Measurements from ENCODE around the gene TRPM3. TPM values are rescaled to one million over a fixed set of nuclear protein-coding genes. Genes with fewer than 3 reads are reported as not detected.
"Not testable (repeated sequence)": the region's sequence is repeated elsewhere in the genome, so short reads cannot be mapped to it uniquely, and the experiment has no call there.

Gene TRPM3
- total and polyA plus RNA-seq, 7 experiments from 2014 or later, result not detected

DNA sequence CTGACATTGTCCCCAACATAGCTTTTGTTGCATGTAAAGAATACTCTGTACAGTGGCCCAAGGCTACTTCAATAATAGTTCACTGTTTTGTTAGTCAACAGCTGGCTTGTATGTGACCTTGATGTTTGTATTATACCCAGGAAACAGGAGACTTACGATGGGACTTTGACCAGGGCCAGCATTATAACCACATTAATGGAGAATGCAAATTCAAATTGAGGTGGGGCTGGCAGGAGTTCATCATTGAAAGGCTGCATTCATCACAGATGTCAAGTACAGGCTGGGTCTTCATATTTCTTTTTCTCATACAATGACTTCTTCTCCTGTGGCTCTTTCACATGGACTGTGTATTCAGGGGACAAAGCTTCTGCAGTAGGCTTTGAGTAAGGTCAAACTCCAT is 414.6 kb downstream of the TRPM3 start:
- not testable (repeated sequence) for H3K27ac ChIP-seq (ENCODE audit: low read depth, low read length); DNase-seq; H3K4me1 ChIP-seq (ENCODE audit: control insufficient read depth in 2 of 2, insufficient read depth in 2 of 2, low read length in 2 of 2)

DNA sequence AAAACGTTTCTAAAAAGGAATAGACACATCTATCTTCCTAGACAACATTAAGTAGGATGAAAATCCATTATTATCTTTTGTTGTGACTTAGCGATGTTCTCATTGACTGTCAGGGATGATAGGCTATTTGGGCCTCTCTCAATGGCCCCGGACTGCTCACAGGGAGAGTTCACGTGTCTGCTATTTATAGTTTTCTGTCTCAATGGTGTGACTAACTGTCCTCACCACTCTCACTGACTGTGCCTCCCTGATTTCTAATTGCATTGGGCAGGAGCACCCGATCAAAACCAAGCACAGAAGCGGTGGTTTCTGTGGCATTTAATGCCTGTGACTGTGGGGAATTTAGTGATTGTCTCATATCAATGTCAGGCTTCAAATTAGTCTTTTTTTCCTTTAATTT is 420.3 kb downstream of the TRPM3 start:
- H3K27ac Mint-ChIP-seq, result no peak overlapping the region
- H3K36me3 ChIP-seq (ENCODE audit: control insufficient read depth in 2 of 3, insufficient read depth in 3 of 3, low read length in 3 of 3), result no peaks in the 10 kb centered on the region

More for the DNA sequence above, 414.6 kb downstream of the TRPM3 start:
- intact Hi-C loops (cut with micrococcal nuclease); CTCF ChIA-PET; H3K36me3 ChIP-seq (ENCODE audit: control insufficient read depth in 2 of 3, insufficient read depth in 3 of 3, low read length in 3 of 3); H3K27me3 ChIP-seq (ENCODE audit: control insufficient read depth in 2 of 2, insufficient read depth in 2 of 2, low read length in 2 of 2); H3K9me3 Mint-ChIP-seq; POLR2A ChIA-PET; H3K27me3 Mint-ChIP-seq; H3K27ac Mint-ChIP-seq; H3K4me3 Mint-ChIP-seq; H3K36me3 Mint-ChIP-seq; H3K4me3 ChIP-seq (ENCODE audit: low read length); ATAC-seq; H3K4me1 Mint-ChIP-seq; H3K9me3 ChIP-seq (ENCODE audit: control insufficient read depth in 2 of 3, low read length in 3 of 3): not testable (repeated sequence)

DNA sequence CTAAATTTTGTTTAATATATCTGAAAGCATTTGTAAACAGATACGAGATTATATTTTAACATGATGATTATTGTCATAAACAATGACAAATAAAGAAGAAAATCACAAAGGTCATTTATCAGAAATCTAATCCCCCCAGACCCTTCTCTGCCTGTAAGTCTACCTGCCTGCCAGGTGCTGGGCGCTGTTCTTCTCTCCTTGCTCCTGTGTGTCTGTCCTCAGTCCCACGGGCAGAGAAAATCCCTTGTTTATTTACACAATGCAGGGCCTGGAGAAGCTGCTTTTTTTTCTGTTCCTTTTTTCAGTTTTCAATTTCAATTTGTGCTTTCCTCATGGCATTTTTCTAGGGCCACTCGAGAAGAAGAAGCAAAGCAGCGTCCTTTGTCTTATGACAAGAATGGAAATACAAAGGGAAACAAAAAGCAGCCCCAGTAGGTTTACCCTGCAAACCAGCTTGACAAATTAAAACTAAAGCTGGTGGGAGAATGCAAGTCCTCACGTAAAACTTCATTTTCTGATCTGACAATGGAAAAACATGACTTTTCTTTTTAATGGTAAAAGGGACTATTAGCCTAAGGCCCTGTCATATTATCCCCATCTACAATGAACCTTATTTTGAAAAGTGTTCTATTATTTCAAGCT is 424.6 kb downstream of the TRPM3 start:
- intact Hi-C loops (cut with micrococcal nuclease), result no loop called here
- no peak overlapping the region for H3K4me3 ChIP-seq (ENCODE audit: low read length)
- H3K27me3 Mint-ChIP-seq, result peaks cover 5 to 17% (median 8%) of the 10 kb centered on the region in 5 donors
- H3K27me3 ChIP-seq (ENCODE audit: control insufficient read depth in 2 of 2, insufficient read depth in 2 of 2, low read length in 2 of 2), result no peaks in the 10 kb centered on the region
- H3K4me1 ChIP-seq (ENCODE audit: control insufficient read depth in 2 of 2, insufficient read depth in 2 of 2, low read length in 2 of 2), result no peaks in the 10 kb centered on the region
- no peak overlapping the region for H3K27ac Mint-ChIP-seq
- H3K36me3 ChIP-seq (ENCODE audit: control insufficient read depth in 2 of 3, insufficient read depth in 3 of 3, low read length in 3 of 3), result no peaks in the 10 kb centered on the region
- H3K36me3 Mint-ChIP-seq, result no peaks in the 10 kb centered on the region
- CTCF ChIA-PET, result interaction anchor here (0.6 kb wide), 1 partner anchor 339 kb away, joined by 4 read pairs; no protein-coding TSS in a partner anchor
- H3K4me3 Mint-ChIP-seq, result no peak overlapping the region
- H3K9me3 ChIP-seq (ENCODE audit: control insufficient read depth in 2 of 3, low read length in 3 of 3), result no peaks in the 10 kb centered on the region
- POLR2A ChIA-PET, result no interaction called here
- H3K27ac ChIP-seq (ENCODE audit: low read depth, low read length), result no peak overlapping the region
- ATAC-seq (no peak), DNase-seq (no peak)
- peaks cover 0 to 5% (median 0%) of the 10 kb centered on the region in 11 donors for H3K9me3 Mint-ChIP-seq
- no peaks in the 10 kb centered on the region for H3K4me1 Mint-ChIP-seq

More for the DNA sequence above, 420.3 kb downstream of the TRPM3 start:
- CTCF ChIA-PET, result no interaction called here
- H3K4me1 Mint-ChIP-seq, result no peaks in the 10 kb centered on the region
- H3K27ac ChIP-seq (ENCODE audit: low read depth, low read length), result no peak overlapping the region
- intact Hi-C loops (cut with micrococcal nuclease), result no loop called here
- H3K27me3 ChIP-seq (ENCODE audit: control insufficient read depth in 2 of 2, insufficient read depth in 2 of 2, low read length in 2 of 2), result no peaks in the 10 kb centered on the region
- no peaks in the 10 kb centered on the region for H3K4me1 ChIP-seq (ENCODE audit: control insufficient read depth in 2 of 2, insufficient read depth in 2 of 2, low read length in 2 of 2)
- POLR2A ChIA-PET, result no interaction called here
- H3K4me3 ChIP-seq (ENCODE audit: low read length), result no peak overlapping the region
- H3K9me3 ChIP-seq (ENCODE audit: control insufficient read depth in 2 of 3, low read length in 3 of 3), result no peaks in the 10 kb centered on the region
- no peaks in the 10 kb centered on the region for H3K9me3 Mint-ChIP-seq
- ATAC-seq, result no peak
- H3K4me3 Mint-ChIP-seq, result no peak overlapping the region
- no peaks in the 10 kb centered on the region for H3K27me3 Mint-ChIP-seq
- no peak for DNase-seq
- no peaks in the 10 kb centered on the region for H3K36me3 Mint-ChIP-seq

DNA sequence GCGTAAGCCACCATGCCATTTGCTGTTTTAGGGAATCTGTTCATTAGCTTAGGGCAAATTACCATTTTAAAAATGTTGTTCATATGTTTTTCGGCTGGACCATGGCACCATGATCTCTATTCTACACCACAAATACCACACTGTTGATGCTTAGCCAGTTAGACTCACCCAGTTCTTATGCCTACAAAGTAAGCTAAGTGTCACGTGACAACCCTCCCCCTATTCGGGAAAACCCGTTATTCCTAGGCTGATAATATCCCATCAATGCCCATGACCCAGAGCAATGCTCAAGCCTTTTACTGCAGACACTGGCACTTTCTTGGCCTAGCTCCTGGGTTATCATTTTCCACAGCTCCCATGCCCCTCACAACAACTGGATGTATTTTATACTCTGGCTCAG is 426.7 kb downstream of the TRPM3 start:
- POLR2A ChIA-PET, result no interaction called here
- peaks cover 0 to 5% (median 0%) of the 10 kb centered on the region in 11 donors for H3K9me3 Mint-ChIP-seq
- no peaks in the 10 kb centered on the region for H3K36me3 ChIP-seq (ENCODE audit: control insufficient read depth in 2 of 3, insufficient read depth in 3 of 3, low read length in 3 of 3)

DNA sequence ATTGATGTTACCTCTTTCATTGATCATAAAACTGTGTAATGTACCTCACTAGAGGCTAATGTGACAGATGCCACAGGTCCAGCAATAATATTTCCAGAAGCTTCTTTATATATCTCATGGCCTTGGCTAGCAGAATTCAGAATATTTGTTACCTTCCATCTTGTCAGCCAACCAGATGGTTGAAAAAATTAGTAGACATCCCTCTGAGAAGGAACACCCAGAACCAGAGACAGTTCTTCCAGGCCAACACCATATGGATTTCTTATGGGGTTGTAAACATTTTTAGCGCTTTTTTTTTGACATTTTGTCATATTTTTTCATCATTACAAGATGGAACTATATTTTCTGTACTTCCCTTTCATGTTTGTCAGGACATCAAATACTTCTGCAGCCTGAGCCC is 428.2 kb downstream of the TRPM3 start:
- Histone ChIP-seq H3K9me3 (ENCODE audit: control insufficient read depth in 2 of 3, low read length in 3 of 3) (no peaks in the 10 kb centered on the region), H3K36me3 (ENCODE audit: control insufficient read depth in 2 of 3, insufficient read depth in 3 of 3, low read length in 3 of 3) (no peaks in the 10 kb centered on the region), H3K4me1 (ENCODE audit: control insufficient read depth in 2 of 2, insufficient read depth in 2 of 2, low read length in 2 of 2) (no peaks in the 10 kb centered on the region), H3K27ac (ENCODE audit: low read depth, low read length) (no peak overlapping the region), H3K27me3 (ENCODE audit: control insufficient read depth in 2 of 2, insufficient read depth in 2 of 2, low read length in 2 of 2) (no peaks in the 10 kb centered on the region), H3K4me3 (ENCODE audit: low read length) (no peak overlapping the region)
- no peaks in the 10 kb centered on the region for H3K36me3 Mint-ChIP-seq
- peaks cover 13 to 29% (median 27%) of the 10 kb centered on the region in 5 donors for H3K27me3 Mint-ChIP-seq
- H3K27ac Mint-ChIP-seq, result no peak overlapping the region
- intact Hi-C loops (cut with micrococcal nuclease), result no loop called here
- ATAC-seq (no peak), DNase-seq (no peak)
- POLR2A ChIA-PET, result no interaction called here
- H3K4me3 Mint-ChIP-seq, result no peak overlapping the region
- peaks cover 0 to 5% (median 0%) of the 10 kb centered on the region in 11 donors for H3K9me3 Mint-ChIP-seq
- H3K4me1 Mint-ChIP-seq, result no peaks in the 10 kb centered on the region
- CTCF ChIA-PET, result no interaction called here

More for the DNA sequence above, 426.7 kb downstream of the TRPM3 start:
- no peaks in the 10 kb centered on the region for H3K27me3 ChIP-seq (ENCODE audit: control insufficient read depth in 2 of 2, insufficient read depth in 2 of 2, low read length in 2 of 2)
- H3K4me1 ChIP-seq (ENCODE audit: control insufficient read depth in 2 of 2, insufficient read depth in 2 of 2, low read length in 2 of 2), result no peaks in the 10 kb centered on the region
- no peak for DNase-seq
- Mint-ChIP-seq H3K27me3 (peaks cover 10 to 20% (median 17%) of the 10 kb centered on the region in 5 donors), H3K4me1 (no peaks in the 10 kb centered on the region), H3K36me3 (no peaks in the 10 kb centered on the region), H3K4me3 (no peak overlapping the region), H3K27ac (no peak overlapping the region)
- H3K4me3 ChIP-seq (ENCODE audit: low read length), result no peak overlapping the region
- H3K9me3 ChIP-seq (ENCODE audit: control insufficient read depth in 2 of 3, low read length in 3 of 3), result no peaks in the 10 kb centered on the region
- intact Hi-C loops (cut with micrococcal nuclease), result no loop called here
- no peak for ATAC-seq
- CTCF ChIA-PET, result no interaction called here
- H3K27ac ChIP-seq (ENCODE audit: low read depth, low read length), result no peak overlapping the region

DNA sequence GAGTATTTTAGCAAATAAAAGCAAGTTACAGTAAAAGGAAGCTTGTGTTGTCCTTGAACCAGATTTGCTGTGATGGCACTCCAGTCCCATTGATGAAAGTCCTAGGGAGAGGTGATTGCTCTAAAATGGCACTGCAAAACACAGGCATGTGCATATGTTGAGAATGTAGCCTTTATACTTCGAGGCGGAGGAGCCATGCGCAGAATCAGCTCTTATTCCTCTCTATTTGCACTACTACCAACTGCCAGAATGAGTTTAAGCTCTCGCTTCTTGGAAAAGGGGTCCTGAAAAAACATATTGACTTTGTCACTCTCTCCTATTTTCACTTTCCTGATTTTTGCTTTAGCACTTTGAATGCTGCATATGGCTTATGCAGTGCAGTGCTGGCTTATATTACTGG is 429.0 kb downstream of the TRPM3 start:
- ChIA-PET POLR2A (no interaction called here), CTCF (no interaction called here)
- Mint-ChIP-seq H3K9me3 (peaks cover 0 to 5% (median 0%) of the 10 kb centered on the region in 11 donors), H3K4me3 (no peak overlapping the region), H3K4me1 (no peaks in the 10 kb centered on the region), H3K27ac (no peak overlapping the region), H3K36me3 (no peaks in the 10 kb centered on the region), H3K27me3 (peaks cover 13 to 35% (median 33%) of the 10 kb centered on the region in 5 donors)
- ATAC-seq (no peak), DNase-seq (no peak)
- H3K9me3 ChIP-seq (ENCODE audit: control insufficient read depth in 2 of 3, low read length in 3 of 3), result no peaks in the 10 kb centered on the region
- no peaks in the 10 kb centered on the region for H3K27me3 ChIP-seq (ENCODE audit: control insufficient read depth in 2 of 2, insufficient read depth in 2 of 2, low read length in 2 of 2)
- H3K4me3 ChIP-seq (ENCODE audit: low read length), result no peak overlapping the region
- H3K4me1 ChIP-seq (ENCODE audit: control insufficient read depth in 2 of 2, insufficient read depth in 2 of 2, low read length in 2 of 2), result no peaks in the 10 kb centered on the region
- no peaks in the 10 kb centered on the region for H3K36me3 ChIP-seq (ENCODE audit: control insufficient read depth in 2 of 3, insufficient read depth in 3 of 3, low read length in 3 of 3)
- intact Hi-C loops (cut with micrococcal nuclease), result no loop called here
- no peak overlapping the region for H3K27ac ChIP-seq (ENCODE audit: low read depth, low read length)

DNA sequence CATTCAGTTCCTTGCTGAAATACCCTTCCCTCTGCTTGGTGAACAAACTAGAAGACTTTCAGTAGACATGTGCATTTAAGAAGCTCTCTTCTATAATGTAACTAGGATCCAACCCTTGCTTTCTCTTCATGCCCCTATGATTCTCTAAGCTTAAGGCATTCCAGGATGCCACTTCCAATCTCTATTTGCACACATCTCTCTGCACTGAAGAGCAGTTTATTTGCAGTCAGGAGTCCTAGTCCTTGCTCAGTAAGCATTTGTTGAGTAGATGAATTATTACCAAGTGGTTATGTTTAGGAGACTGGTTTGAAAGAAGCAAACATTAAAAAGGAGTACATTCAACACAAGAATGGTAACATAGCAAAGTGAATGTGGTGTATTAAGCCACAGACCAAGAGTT is 432.7 kb downstream of the TRPM3 start:
- Histone ChIP-seq H3K27ac (ENCODE audit: low read depth, low read length) (no peak overlapping the region), H3K36me3 (ENCODE audit: control insufficient read depth in 2 of 3, insufficient read depth in 3 of 3, low read length in 3 of 3) (no peaks in the 10 kb centered on the region), H3K9me3 (ENCODE audit: control insufficient read depth in 2 of 3, low read length in 3 of 3) (no peaks in the 10 kb centered on the region), H3K4me1 (ENCODE audit: control insufficient read depth in 2 of 2, insufficient read depth in 2 of 2, low read length in 2 of 2) (no peaks in the 10 kb centered on the region), H3K4me3 (ENCODE audit: low read length) (no peak overlapping the region), H3K27me3 (ENCODE audit: control insufficient read depth in 2 of 2, insufficient read depth in 2 of 2, low read length in 2 of 2) (no peaks in the 10 kb centered on the region)
- POLR2A ChIA-PET, result no interaction called here
- DNase-seq, result no peak
- CTCF ChIA-PET, result no interaction called here
- Mint-ChIP-seq H3K4me3 (no peak overlapping the region), H3K27ac (no peak overlapping the region), H3K36me3 (no peaks in the 10 kb centered on the region), H3K4me1 (no peaks in the 10 kb centered on the region), H3K27me3 (peaks cover 14 to 43% (median 27%) of the 10 kb centered on the region in 5 donors), H3K9me3 (peaks cover 0 to 5% (median 0%) of the 10 kb centered on the region in 11 donors)
- intact Hi-C loops (cut with micrococcal nuclease), result no loop called here
- no peak for ATAC-seq
